PFSK-1 (cell line): ENCODE measurements around the gene CASQ2.

Source experiments
- SIN3A ChIP-seq: IDR thresholded peaks from 2 replicates; pipeline ENCODE4 v1.6.1; 2012; ENCODE audit warnings: mild to moderate bottlenecking, low read length, moderate library complexity, borderline replicate concordance; ENCODE audit not compliant: insufficient read depth
- TAF1 ChIP-seq: IDR thresholded peaks from 2 replicates; pipeline ENCODE4 v1.6.1; 2012; ENCODE audit warnings: low read length, control low read depth, borderline replicate concordance; ENCODE audit not compliant: insufficient read depth

- no peak for TF ChIP-seq SIN3A
- no peak for TF ChIP-seq TAF1
These were observed 97.2 kb downstream of the CASQ2 start for GRCh38 chr1:115671176-115671934.
